IMR-90 (cell line): ENCODE measurements around the gene GRHL3. TPM values are rescaled to one million over a fixed set of nuclear protein-coding genes. Genes with fewer than 3 reads are reported as not detected.

Experiments used
- ATAC-seq: fragments of 200-7000 bp; cut with Tn5 transposase; 2 replicates; pipeline ENCODE4 v1.9.1; 2020; ENCODE audit warnings: low read depth, mild to moderate bottlenecking, moderate library complexity
- BruUV-seq: library from RNA; stranded (reverse); fragments of 400-500 nt; replicated peaks from 2 replicates; lab custom pipeline; 2021; lab: Mats Ljungman, UMichigan
- CTCF ChIA-PET: fragments of 300-600 bp; formaldehyde crosslinking; extraction: SDS; loops from one replicate; lab custom pipeline; 2021; ENCODE audit warnings: antibody characterized with exemption; lab: Yijun Ruan, JAX
- POLR2A ChIA-PET: fragments of 300-600 bp; sonication (Branson Sonifier 250); formaldehyde crosslinking; loops from one replicate; lab custom pipeline; 2022; ENCODE audit warnings: antibody characterized with exemption; ENCODE audit not compliant: unreplicated experiment; lab: Charles Lee
- DNase-seq: peaks from one replicate; pipeline ENCODE4 v3.0.0; 2013
- H2AFZ ChIP-seq: replicated peaks from 2 replicates; pipeline ENCODE3; 2013; ENCODE audit warnings: low read length, mild to moderate bottlenecking; ENCODE audit not compliant: poor library complexity
- H2AK5ac ChIP-seq: 2 replicates; pipeline ENCODE4 v1.6.1; 2013; ENCODE audit warnings: low read depth, low read length, inconsistent platforms
- H2AK9ac ChIP-seq: replicated peaks from 2 replicates; pipeline ENCODE3; 2013; ENCODE audit warnings: mild to moderate bottlenecking, low read depth, low read length, moderate library complexity; ENCODE audit not compliant: poor library complexity
- H2BK120ac ChIP-seq: 2 replicates; pipeline ENCODE4 v1.6.1; 2013; ENCODE audit warnings: low read depth, low read length, inconsistent platforms
- H2BK15ac ChIP-seq: 3 replicates; pipeline ENCODE4 v1.6.1; 2013; ENCODE audit warnings: low read depth, low read length, inconsistent platforms
- H2BK20ac ChIP-seq: 2 replicates; pipeline ENCODE4 v1.6.1; 2013; ENCODE audit warnings: low read depth, mild to moderate bottlenecking, inconsistent platforms, low read length, moderate library complexity
- H2BK5ac ChIP-seq: 2 replicates; pipeline ENCODE4 v1.6.1; 2013; ENCODE audit warnings: mild to moderate bottlenecking, low read depth, low read length, inconsistent platforms; ENCODE audit not compliant: poor library complexity, severe bottlenecking
- H3K14ac ChIP-seq: replicated peaks from 2 replicates; pipeline ENCODE4 v1.6.1; 2013; ENCODE audit warnings: low read depth, low read length, inconsistent platforms
- H3K18ac ChIP-seq: 2 replicates; pipeline ENCODE4 v1.6.1; 2013; ENCODE audit warnings: low read depth, low read length, control low read depth
- H3K23ac ChIP-seq: 2 replicates; pipeline ENCODE4 v1.6.1; 2013; ENCODE audit warnings: low read depth, low read length, inconsistent platforms
- H3K27ac ChIP-seq: 2 replicates; pipeline ENCODE4 v1.5.1; 2013; ENCODE audit warnings: mild to moderate bottlenecking, control low read depth, low read length; ENCODE audit not compliant: insufficient read depth
- H3K27me3 ChIP-seq: 2 replicates; pipeline ENCODE4 v1.6.1; 2013; ENCODE audit warnings: low read length; ENCODE audit not compliant: control insufficient read depth, insufficient read depth
- H3K36me3 ChIP-seq: 2 replicates; pipeline ENCODE4 v1.6.1; 2013; ENCODE audit warnings: low read length, mixed read lengths; ENCODE audit not compliant: control insufficient read depth, insufficient read depth
- H3K4ac ChIP-seq: 2 replicates; pipeline ENCODE4 v1.6.1; 2013; ENCODE audit warnings: low read depth, low read length, inconsistent platforms
- H3K4me1 ChIP-seq: 2 replicates; pipeline ENCODE4 v1.6.1; 2013; ENCODE audit warnings: low read length, mixed read lengths; ENCODE audit not compliant: control insufficient read depth, insufficient read depth
- H3K4me2 ChIP-seq: 2 replicates; pipeline ENCODE4 v1.6.1; 2013; ENCODE audit warnings: low read depth, mild to moderate bottlenecking, control low read depth, low read length, moderate library complexity
- H3K4me3 ChIP-seq: 2 replicates; pipeline ENCODE4 v1.5.1; 2013; ENCODE audit warnings: low read depth, mild to moderate bottlenecking, control low read depth, low read length, moderate library complexity; ENCODE audit not compliant: insufficient read depth
- H3K56ac ChIP-seq: 2 replicates; pipeline ENCODE4 v1.6.1; 2013; ENCODE audit warnings: low read length, inconsistent platforms; ENCODE audit not compliant: insufficient read depth; ENCODE audit errors: extremely low read depth
- H3K79me1 ChIP-seq, 2 experiments: 2 replicates each; pipeline ENCODE4 v1.6.1; 2013; ENCODE audit warnings: low read length in 2 of 2, inconsistent platforms in 1 of 2, low read depth in 1 of 2
- H3K9ac ChIP-seq: 2 replicates; pipeline ENCODE4 v1.6.1; 2013; ENCODE audit warnings: low read depth, low read length, control low read depth
- H3K9me1 ChIP-seq: 2 replicates; pipeline ENCODE4 v1.6.1; 2013; ENCODE audit warnings: low read length, inconsistent platforms; ENCODE audit not compliant: insufficient read depth
- H3K9me3 ChIP-seq: 2 replicates; pipeline ENCODE4 v1.6.1; 2013; ENCODE audit warnings: low read length; ENCODE audit not compliant: control insufficient read depth, insufficient read depth
- H4K20me1 ChIP-seq: 2 replicates; pipeline ENCODE4 v1.6.1; 2013; ENCODE audit warnings: low read length, inconsistent platforms; ENCODE audit not compliant: insufficient read depth
- H4K5ac ChIP-seq: 2 replicates; pipeline ENCODE4 v1.6.1; 2013; ENCODE audit warnings: mild to moderate bottlenecking, low read depth, low read length, control low read depth
- H4K8ac ChIP-seq, 2 experiments: 2 replicates each; pipeline ENCODE4 v1.6.1; 2013; ENCODE audit warnings: low read depth in 2 of 2, low read length in 2 of 2, control low read depth in 1 of 2, inconsistent platforms in 1 of 2
- H4K91ac ChIP-seq: 2 replicates; pipeline ENCODE4 v1.6.1; 2013; ENCODE audit warnings: low read depth, low read length, inconsistent platforms; ENCODE audit not compliant: insufficient read depth
- CHD1 ChIP-seq: IDR thresholded peaks from 2 replicates; pipeline ENCODE4 v1.6.1; 2012; ENCODE audit warnings: low read depth, low read length, improper control_type of control experiment
- ELK1 ChIP-seq: fragments of 150-350 bp; IDR thresholded peaks from 2 replicates; pipeline ENCODE4 v1.6.1; 2016; ENCODE audit warnings: low read depth, mild to moderate bottlenecking, low read length, moderate library complexity, borderline replicate concordance
- FOS ChIP-seq: fragments of 150-350 bp; IDR thresholded peaks from 2 replicates; pipeline ENCODE4 v1.6.1; 2016; ENCODE audit warnings: low read depth, low read length
- POLR2A ChIP-seq: IDR thresholded peaks from 2 replicates; pipeline ENCODE4 v1.6.1; 2012; ENCODE audit warnings: mild to moderate bottlenecking, low read depth, low read length
- RFX5 ChIP-seq: IDR thresholded peaks from 2 replicates; pipeline ENCODE4 v1.8.0; 2012; ENCODE audit warnings: low read depth, mild to moderate bottlenecking, low read length, moderate library complexity
- SMC3 ChIP-seq: fragments of 150-350 bp; IDR thresholded peaks from 2 replicates; pipeline ENCODE4 v1.6.1; 2016; ENCODE audit warnings: low read depth, mild to moderate bottlenecking, antibody characterized with exemption, low read length, moderate library complexity
- WGBS, 2 experiments: methylation state at CpG; one replicate each; pipeline versions ENCODE4 v1.1.5 to v1.1.7; 2013; ENCODE audit warnings: missing lambda C conversion rate in 2 of 2; ENCODE audit not compliant: insufficient read length in 1 of 2; ENCODE audit errors: extremely low coverage in 2 of 2; 5-methylcytosine and 5-hydroxymethylcytosine counted together
- dilution Hi-C: fragments of 300-500 bp; cut with HindIII; formaldehyde crosslinking; loops from one replicate; pipeline ENCODE4 v1.14.3; 2018; ENCODE audit warnings: low sequenced_read_pairs; ENCODE audit not compliant: unreplicated experiment
- in situ Hi-C: fragments of 300-500 bp; cut with MboI; formaldehyde crosslinking; loops from 3 replicates; pipeline ENCODE4 v1.14.3; 2019; ENCODE audit warnings: low sequenced_read_pairs, inconsistent platforms, mixed read lengths
- intact Hi-C: fragments of 100-400 bp; cut with micrococcal nuclease; formaldehyde crosslinking; loops from 2 replicates; pipeline ENCODE4 v1.10.0; 2022
- polyA plus RNA-seq, 3 experiments: library from polyadenylated mRNA; depleted of rRNA; stranded (reverse); fragments of >200 nt; gene quantifications; 2 replicates each; pipeline ENCODE4 v1.2.3, GENCODE V29; 2012; ENCODE audit warnings: low replicate concordance in 1 of 3
- total RNA-seq: library from RNA; depleted of rRNA; stranded (reverse); fragments of >200 nt; gene quantifications from 2 replicates; pipeline ENCODE4 v1.2.3, GENCODE V29; 2012

The GRHL3 gene
- total and polyA plus RNA-seq, 2 of the 4 experiments (the other 2 are of a cell fraction) = not detected

- H3K27me3 ChIP-seq = no peaks in the 10 kb centered on the region
- H3K18ac ChIP-seq = no peak overlapping the region
- dilution Hi-C loops = no loop called here
- H3K4me1 ChIP-seq = peaks cover 14% of the 10 kb centered on the region
- H3K9me3 ChIP-seq = no peaks in the 10 kb centered on the region
- no peak overlapping the region for H3K4me2 ChIP-seq
- ATAC-seq (no peak), DNase-seq (no peak)
- H3K23ac ChIP-seq = no peak overlapping the region
- no peak overlapping the region for H2AK9ac ChIP-seq
- H3K9ac ChIP-seq = no peak overlapping the region
- H2AFZ ChIP-seq = no peak overlapping the region
- no peak overlapping the region for H4K5ac ChIP-seq
- no peak overlapping the region for H3K4me3 ChIP-seq
- no peak overlapping the region for H2BK20ac ChIP-seq
- POLR2A ChIA-PET = no interaction called here
- intact Hi-C loops = no loop called here
- no peaks in the 10 kb centered on the region for H3K36me3 ChIP-seq
- in situ Hi-C loops = no loop called here
- no TSS peak for BruUV-seq
- H2AK5ac ChIP-seq = no peak overlapping the region; the same call in 1 of the 2 replicates
- H2BK5ac ChIP-seq = no peak overlapping the region
- peaks cover 4% of the 10 kb centered on the region; the same call in 1 of the 2 replicates for H4K20me1 ChIP-seq
- peaks cover 0 to 4% of the 10 kb centered on the region in 2 experiments; a peak in 1 of 4 replicates for H3K79me1 ChIP-seq
- no peak overlapping the region for H2BK120ac ChIP-seq
- no peak overlapping the region for H3K27ac ChIP-seq
- no peak overlapping the region for H4K91ac ChIP-seq
- no peak overlapping the region for H3K4ac ChIP-seq
- 98% methylated on average over 6 of the region's 9 CpGs; no CpG with 5 or more reads in 1 of the 2 experiments for WGBS, 2 experiments
- H4K8ac ChIP-seq = no peak overlapping the region
- TF ChIP-seq SMC3 = no peak
- no peak for TF ChIP-seq ELK1
- no peak for TF ChIP-seq CHD1
- no peak for TF ChIP-seq RFX5
- TF ChIP-seq FOS = no peak
- no peak for TF ChIP-seq POLR2A
- peaks cover 22% of the 10 kb centered on the region for H3K9me1 ChIP-seq
- H3K14ac ChIP-seq = no peak overlapping the region
- H3K56ac ChIP-seq = no peak overlapping the region
- CTCF ChIA-PET = interaction anchor here (0.9 to 1.5 kb wide), 2 partner anchors 19 to 165 kb away, joined by 3 to 4 read pairs; no protein-coding TSS in a partner anchor
- H2BK15ac ChIP-seq = no peak overlapping the region
Measured at GRCh38 chr1:24366707-24367106, 47.5 kb downstream of the GRHL3 start.
